Measurements from ENCODE around the gene SF3A1. TPM values are rescaled to one million over a fixed set of nuclear protein-coding genes. Genes with fewer than 3 reads are reported as not detected.

SF3A1 gene
- total and polyA plus RNA-seq, 9 of the 15 experiments (the other 6 are each of a cell fraction or from before 2014, with no cell fraction given): 6.7 to 228 (median 13.0) TPM

DNA sequence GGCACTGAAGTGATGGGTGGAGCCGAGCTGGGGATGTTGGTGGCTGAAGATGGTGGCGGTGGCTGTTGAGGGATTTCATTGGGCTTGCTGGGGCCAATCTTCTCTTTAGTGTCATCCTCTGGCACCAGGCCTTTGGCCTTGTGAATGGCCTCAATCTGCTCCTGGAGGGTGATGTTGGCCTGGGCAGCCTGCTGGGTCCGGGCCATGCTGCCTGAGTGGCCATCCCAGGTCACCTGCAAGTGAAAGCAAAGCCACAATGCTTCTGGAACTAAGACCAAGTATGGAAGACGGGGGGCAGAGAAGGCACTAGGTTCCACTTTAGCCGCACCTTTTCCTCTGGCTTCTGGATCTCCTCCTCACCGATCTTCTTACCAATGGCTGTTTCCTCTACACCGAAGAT is 17.9 kb downstream of the SF3A1 start:
- no peaks in the 10 kb centered on the region for H3K79me2 ChIP-seq (ENCODE audit: control insufficient read depth, insufficient read depth, low read length)
- 93% methylated on average over 7 of the region's 7 CpGs for WGBS (ENCODE audit: insufficient coverage, low coverage, missing lambda C conversion rate)
- no peak overlapping the region for H3K4me2 ChIP-seq (ENCODE audit: insufficient read depth, low read length)
- H3K27ac ChIP-seq (ENCODE audit: extremely low read depth, low read depth, low read length): no peak overlapping the region
- H3K9me1 ChIP-seq (ENCODE audit: control insufficient read depth, insufficient read depth, low read length): no peaks in the 10 kb centered on the region
- no peaks in the 10 kb centered on the region for H3K27me3 ChIP-seq (ENCODE audit: control insufficient read depth in 2 of 2, insufficient read depth in 2 of 2, low read length in 2 of 2)
- ATAC-seq (no peak), FAIRE-seq (no peak), DNase-seq (ENCODE audit: extremely low read depth in 1 of 4, low spot score in 3 of 4) (no peak)
- POLR2A ChIA-PET: interaction anchor here (0.7 to 2.2 kb wide), 4 partner anchors 11 to 51 kb away, joined by 3 to 8 read pairs (median 3); partner anchors contain the start of genes CCDC157, SF3A1 and TBC1D10A
- in situ Hi-C loops (cut with MboI): no loop called here
- H3K9ac ChIP-seq (ENCODE audit: insufficient read depth in 1 of 2, low read depth in 2 of 2, low read length in 2 of 2): no peak overlapping the region
- H2AFZ ChIP-seq (ENCODE audit: low read depth, low read length): no peak overlapping the region
- no peak overlapping the region for H3K4me3 ChIP-seq
- no peaks in the 10 kb centered on the region for H4K20me1 ChIP-seq (replicated peaks; ENCODE audit: control insufficient read depth, insufficient read depth, low read length)
- intact Hi-C loops (cut with micrococcal nuclease): no loop called here
- BruUV-seq (replicated peaks): no TSS peak
- H3K9me3 ChIP-seq (replicated peaks; ENCODE audit: control insufficient read depth, insufficient read depth, low read depth, low read length): no peaks in the 10 kb centered on the region
- peaks cover 98% of the 10 kb centered on the region for H3K36me3 ChIP-seq (ENCODE audit: control insufficient read depth, insufficient read depth, low read length)
- no peaks in the 10 kb centered on the region for H3K4me1 ChIP-seq (replicated peaks in 1 of 2; ENCODE audit: control insufficient read depth in 2 of 2, insufficient read depth in 2 of 2, low read length in 2 of 2)
- CTCF ChIA-PET (ENCODE audit: low intra/inter-chr PET ratio): no interaction called here
- no peak for TF ChIP-seq PTTG1 (tag; IDR thresholded peaks at IDR 0.05; ENCODE audit: low read depth)
- no peak for TF ChIP-seq ZNF282 (CRISPR knock-in tag; IDR thresholded peaks at IDR 0.05)
- TF ChIP-seq ZNF778 (CRISPR knock-in tag; IDR thresholded peaks at IDR 0.05): no peak
- no peak for TF ChIP-seq U2AF2 (optimal IDR thresholded peaks at IDR 0.05; ENCODE audit: low read depth, low read length)
- no peak for TF ChIP-seq E2F3 (CRISPR knock-in tag; IDR thresholded peaks at IDR 0.05)
- no peak for TF ChIP-seq ZNF354B (CRISPR knock-in tag; IDR thresholded peaks at IDR 0.05)
- TF ChIP-seq SMARCC2 (IDR thresholded peaks at IDR 0.05; ENCODE audit: low read depth): no peak
- TF ChIP-seq, protein P1, sequence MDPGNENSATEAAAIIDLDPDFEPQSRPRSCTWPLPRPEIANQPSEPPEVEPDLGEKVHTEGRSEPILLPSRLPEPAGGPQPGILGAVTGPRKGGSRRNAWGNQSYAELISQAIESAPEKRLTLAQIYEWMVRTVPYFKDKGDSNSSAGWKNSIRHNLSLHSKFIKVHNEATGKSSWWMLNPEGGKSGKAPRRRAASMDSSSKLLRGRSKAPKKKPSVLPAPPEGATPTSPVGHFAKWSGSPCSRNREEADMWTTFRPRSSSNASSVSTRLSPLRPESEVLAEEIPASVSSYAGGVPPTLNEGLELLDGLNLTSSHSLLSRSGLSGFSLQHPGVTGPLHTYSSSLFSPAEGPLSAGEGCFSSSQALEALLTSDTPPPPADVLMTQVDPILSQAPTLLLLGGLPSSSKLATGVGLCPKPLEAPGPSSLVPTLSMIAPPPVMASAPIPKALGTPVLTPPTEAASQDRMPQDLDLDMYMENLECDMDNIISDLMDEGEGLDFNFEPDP (CRISPR knock-in tag; IDR thresholded peaks at IDR 0.05): no peak
- TF ChIP-seq, protein P2, sequence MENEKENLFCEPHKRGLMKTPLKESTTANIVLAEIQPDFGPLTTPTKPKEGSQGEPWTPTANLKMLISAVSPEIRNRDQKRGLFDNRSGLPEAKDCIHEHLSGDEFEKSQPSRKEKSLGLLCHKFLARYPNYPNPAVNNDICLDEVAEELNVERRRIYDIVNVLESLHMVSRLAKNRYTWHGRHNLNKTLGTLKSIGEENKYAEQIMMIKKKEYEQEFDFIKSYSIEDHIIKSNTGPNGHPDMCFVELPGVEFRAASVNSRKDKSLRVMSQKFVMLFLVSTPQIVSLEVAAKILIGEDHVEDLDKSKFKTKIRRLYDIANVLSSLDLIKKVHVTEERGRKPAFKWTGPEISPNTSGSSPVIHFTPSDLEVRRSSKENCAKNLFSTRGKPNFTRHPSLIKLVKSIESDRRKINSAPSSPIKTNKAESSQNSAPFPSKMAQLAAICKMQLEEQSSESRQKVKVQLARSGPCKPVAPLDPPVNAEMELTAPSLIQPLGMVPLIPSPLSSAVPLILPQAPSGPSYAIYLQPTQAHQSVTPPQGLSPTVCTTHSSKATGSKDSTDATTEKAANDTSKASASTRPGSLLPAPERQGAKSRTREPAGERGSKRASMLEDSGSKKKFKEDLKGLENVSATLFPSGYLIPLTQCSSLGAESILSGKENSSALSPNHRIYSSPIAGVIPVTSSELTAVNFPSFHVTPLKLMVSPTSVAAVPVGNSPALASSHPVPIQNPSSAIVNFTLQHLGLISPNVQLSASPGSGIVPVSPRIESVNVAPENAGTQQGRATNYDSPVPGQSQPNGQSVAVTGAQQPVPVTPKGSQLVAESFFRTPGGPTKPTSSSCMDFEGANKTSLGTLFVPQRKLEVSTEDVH (IDR thresholded peaks at IDR 0.05; ENCODE audit: low read depth, partially characterized antibody): no peak
- TF ChIP-seq, protein P3, sequence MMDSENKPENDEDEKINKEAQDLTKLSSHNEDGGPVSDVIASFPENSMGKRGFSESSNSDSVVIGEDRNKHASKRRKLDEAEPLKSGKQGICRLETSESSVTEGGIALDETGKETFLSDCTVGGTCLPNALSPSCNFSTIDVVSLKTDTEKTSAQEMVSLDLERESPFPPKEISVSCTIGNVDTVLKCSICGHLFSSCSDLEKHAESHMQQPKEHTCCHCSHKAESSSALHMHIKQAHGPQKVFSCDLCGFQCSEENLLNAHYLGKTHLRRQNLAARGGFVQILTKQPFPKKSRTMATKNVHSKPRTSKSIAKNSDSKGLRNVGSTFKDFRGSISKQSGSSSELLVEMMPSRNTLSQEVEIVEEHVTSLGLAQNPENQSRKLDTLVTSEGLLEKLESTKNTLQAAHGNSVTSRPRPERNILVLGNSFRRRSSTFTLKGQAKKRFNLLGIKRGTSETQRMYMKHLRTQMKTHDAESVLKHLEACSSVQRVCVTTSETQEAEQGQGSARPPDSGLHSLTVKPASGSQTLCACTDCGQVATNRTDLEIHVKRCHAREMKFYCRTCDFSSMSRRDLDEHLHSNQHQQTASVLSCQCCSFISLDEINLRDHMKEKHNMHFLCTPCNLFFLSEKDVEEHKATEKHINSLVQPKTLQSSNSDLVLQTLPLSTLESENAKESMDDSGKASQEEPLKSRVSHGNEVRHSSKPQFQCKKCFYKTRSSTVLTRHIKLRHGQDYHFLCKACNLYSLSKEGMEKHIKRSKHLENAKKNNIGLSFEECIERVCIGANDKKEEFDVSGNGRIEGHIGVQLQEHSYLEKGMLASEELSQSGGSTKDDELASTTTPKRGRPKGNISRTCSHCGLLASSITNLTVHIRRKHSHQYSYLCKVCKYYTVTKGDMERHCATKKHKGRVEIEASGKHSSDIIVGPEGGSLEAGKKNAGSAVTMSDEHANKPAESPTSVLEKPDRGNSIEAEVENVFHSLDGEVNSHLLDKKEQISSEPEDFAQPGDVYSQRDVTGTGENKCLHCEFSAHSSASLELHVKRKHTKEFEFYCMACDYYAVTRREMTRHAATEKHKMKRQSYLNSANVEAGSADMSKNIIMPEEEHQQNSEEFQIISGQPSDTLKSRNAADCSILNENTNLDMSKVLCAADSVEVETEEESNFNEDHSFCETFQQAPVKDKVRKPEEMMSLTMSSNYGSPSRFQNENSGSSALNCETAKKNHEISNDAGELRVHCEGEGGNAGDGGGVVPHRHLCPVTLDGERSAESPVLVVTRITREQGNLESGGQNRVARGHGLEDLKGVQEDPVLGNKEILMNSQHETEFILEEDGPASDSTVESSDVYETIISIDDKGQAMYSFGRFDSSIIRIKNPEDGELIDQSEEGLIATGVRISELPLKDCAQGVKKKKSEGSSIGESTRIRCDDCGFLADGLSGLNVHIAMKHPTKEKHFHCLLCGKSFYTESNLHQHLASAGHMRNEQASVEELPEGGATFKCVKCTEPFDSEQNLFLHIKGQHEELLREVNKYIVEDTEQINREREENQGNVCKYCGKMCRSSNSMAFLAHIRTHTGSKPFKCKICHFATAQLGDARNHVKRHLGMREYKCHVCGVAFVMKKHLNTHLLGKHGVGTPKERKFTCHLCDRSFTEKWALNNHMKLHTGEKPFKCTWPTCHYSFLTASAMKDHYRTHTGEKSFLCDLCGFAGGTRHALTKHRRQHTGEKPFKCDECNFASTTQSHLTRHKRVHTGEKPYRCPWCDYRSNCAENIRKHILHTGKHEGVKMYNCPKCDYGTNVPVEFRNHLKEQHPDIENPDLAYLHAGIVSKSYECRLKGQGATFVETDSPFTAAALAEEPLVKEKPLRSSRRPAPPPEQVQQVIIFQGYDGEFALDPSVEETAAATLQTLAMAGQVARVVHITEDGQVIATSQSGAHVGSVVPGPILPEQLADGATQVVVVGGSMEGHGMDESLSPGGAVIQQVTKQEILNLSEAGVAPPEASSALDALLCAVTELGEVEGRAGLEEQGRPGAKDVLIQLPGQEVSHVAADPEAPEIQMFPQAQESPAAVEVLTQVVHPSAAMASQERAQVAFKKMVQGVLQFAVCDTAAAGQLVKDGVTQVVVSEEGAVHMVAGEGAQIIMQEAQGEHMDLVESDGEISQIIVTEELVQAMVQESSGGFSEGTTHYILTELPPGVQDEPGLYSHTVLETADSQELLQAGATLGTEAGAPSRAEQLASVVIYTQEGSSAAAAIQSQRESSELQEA (IDR thresholded peaks at IDR 0.05; ENCODE audit: low read depth): no peak
- TF ChIP-seq, protein P4, sequence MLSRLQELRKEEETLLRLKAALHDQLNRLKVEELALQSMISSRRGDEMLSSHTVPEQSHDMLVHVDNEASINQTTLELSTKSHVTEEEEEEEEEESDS (CRISPR knock-in tag; IDR thresholded peaks at IDR 0.05): no peak

Measured in K562 (cell line).